GM12891 (cell line): Measurements from ENCODE around the gene NHS.

Source experiments
- PAX5 ChIP-seq: IDR thresholded peaks from 2 replicates; pipeline ENCODE4 v1.6.1; 2011; ENCODE audit warnings: low read length, moderate library complexity, mild to moderate bottlenecking; ENCODE audit not compliant: insufficient read depth, severe bottlenecking
- POLR2A ChIP-seq: IDR thresholded peaks from 2 replicates; pipeline ENCODE4 v1.6.1; 2011; ENCODE audit warnings: low read depth, low read length, control low read depth
- POLR2AphosphoS5 ChIP-seq: IDR thresholded peaks from 2 replicates; pipeline ENCODE4 v1.6.1; 2011; ENCODE audit warnings: low read depth, low read length, control low read depth
- POU2F2 ChIP-seq: IDR thresholded peaks from 2 replicates; pipeline ENCODE4 v1.6.1; 2011; ENCODE audit warnings: low read depth, mild to moderate bottlenecking, control low read depth, low read length, moderate library complexity
- SPI1 ChIP-seq: IDR thresholded peaks from 2 replicates; pipeline ENCODE4 v1.6.1; 2011; ENCODE audit warnings: low read depth, low read length, control low read depth
- TAF1 ChIP-seq: IDR thresholded peaks from 2 replicates; pipeline ENCODE4 v1.6.1; 2011; ENCODE audit warnings: low read depth, low read length, control low read depth

- no peak for TF ChIP-seq POLR2A
- no peak for TF ChIP-seq POLR2AphosphoS5
- no peak for TF ChIP-seq TAF1
- no peak for TF ChIP-seq SPI1
- TF ChIP-seq PAX5: no peak
- TF ChIP-seq POU2F2: no peak
These were observed 98.0 kb downstream of the NHS start for GRCh38 chrX:17473021-17473420.
